ENCODE measurements around the gene SDHAF4. TPM values are rescaled to one million over a fixed set of nuclear protein-coding genes. Genes with fewer than 3 reads are reported as not detected.
A peak's percentile ranks its signal among the peaks of the same experiment; 100 is the strongest.
"Not testable (repeated sequence)": the region's sequence is repeated elsewhere in the genome, so short reads cannot be mapped to it uniquely, and the experiment has no call there.

SDHAF4 gene
- total RNA-seq, 6 experiments from 2014 or later: 2.9 to 5.5 (median 4.5) TPM

- Histone ChIP-seq H3K27me3 (no peaks in the 10 kb centered on the region), H3K27ac (no peak overlapping the region), H3K4me3 (no peak overlapping the region), H3K36me3 (no peaks in the 10 kb centered on the region), H3K4me1 (no peaks in the 10 kb centered on the region), H3K9me3 (no peaks in the 10 kb centered on the region)
- 73% methylated on average over 4 of the region's 4 CpGs for WGBS (ENCODE audit: insufficient coverage, low coverage, low lambda C conversion rate, missing lambda C conversion rate)
- TF ChIP-seq, protein P1, sequence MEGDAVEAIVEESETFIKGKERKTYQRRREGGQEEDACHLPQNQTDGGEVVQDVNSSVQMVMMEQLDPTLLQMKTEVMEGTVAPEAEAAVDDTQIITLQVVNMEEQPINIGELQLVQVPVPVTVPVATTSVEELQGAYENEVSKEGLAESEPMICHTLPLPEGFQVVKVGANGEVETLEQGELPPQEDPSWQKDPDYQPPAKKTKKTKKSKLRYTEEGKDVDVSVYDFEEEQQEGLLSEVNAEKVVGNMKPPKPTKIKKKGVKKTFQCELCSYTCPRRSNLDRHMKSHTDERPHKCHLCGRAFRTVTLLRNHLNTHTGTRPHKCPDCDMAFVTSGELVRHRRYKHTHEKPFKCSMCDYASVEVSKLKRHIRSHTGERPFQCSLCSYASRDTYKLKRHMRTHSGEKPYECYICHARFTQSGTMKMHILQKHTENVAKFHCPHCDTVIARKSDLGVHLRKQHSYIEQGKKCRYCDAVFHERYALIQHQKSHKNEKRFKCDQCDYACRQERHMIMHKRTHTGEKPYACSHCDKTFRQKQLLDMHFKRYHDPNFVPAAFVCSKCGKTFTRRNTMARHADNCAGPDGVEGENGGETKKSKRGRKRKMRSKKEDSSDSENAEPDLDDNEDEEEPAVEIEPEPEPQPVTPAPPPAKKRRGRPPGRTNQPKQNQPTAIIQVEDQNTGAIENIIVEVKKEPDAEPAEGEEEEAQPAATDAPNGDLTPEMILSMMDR (IDR thresholded peaks at IDR 0.05): no peak
- no peak for TF ChIP-seq POLR2A (IDR thresholded peaks at IDR 0.05)
- DNase-seq (no peak), ATAC-seq (no peak)
- intact Hi-C loops (cut with DNase I): no loop called here
Observed at GRCh38 chr6:70599187-70599586, 32.5 kb downstream of the SDHAF4 start.

GRCh38 chr6:70601014-70601413 is 34.3 kb downstream of the SDHAF4 start:
- Histone ChIP-seq H3K9me3 (no peaks in the 10 kb centered on the region), H3K4me3 (no peak overlapping the region), H3K27me3 (no peaks in the 10 kb centered on the region), H3K36me3 (no peaks in the 10 kb centered on the region), H3K4me1 (no peaks in the 10 kb centered on the region), H3K27ac (no peak overlapping the region)
- DNase-seq: no peak
- 0% methylated on average over 1 of the region's 3 CpGs for WGBS (ENCODE audit: insufficient coverage, low coverage, low lambda C conversion rate, missing lambda C conversion rate)
- no peak for TF ChIP-seq POLR2A (IDR thresholded peaks at IDR 0.05)
- TF ChIP-seq, protein P1 (IDR thresholded peaks at IDR 0.05): no peak
- ATAC-seq: no peak
- intact Hi-C loops (cut with DNase I): no loop called here

GRCh38 chr6:70604254-70604653 is 37.5 kb downstream of the SDHAF4 start:
- DNase-seq (no peak), ATAC-seq (no peak)
- no peak overlapping the region for H3K4me3 ChIP-seq
- no peaks in the 10 kb centered on the region for H3K9me3 ChIP-seq
- no peaks in the 10 kb centered on the region for H3K4me1 ChIP-seq
- TF ChIP-seq, protein P1 (IDR thresholded peaks at IDR 0.05): no peak
- TF ChIP-seq POLR2A (IDR thresholded peaks at IDR 0.05): no peak
- no peaks in the 10 kb centered on the region for H3K36me3 ChIP-seq
- intact Hi-C loops (cut with DNase I): no loop called here
- H3K27ac ChIP-seq: no peak overlapping the region
- no peaks in the 10 kb centered on the region for H3K27me3 ChIP-seq
- 83% methylated on average over 2 of the region's 6 CpGs for WGBS (ENCODE audit: insufficient coverage, low coverage, low lambda C conversion rate, missing lambda C conversion rate)

- intact Hi-C loops (cut with DNase I); ATAC-seq: not testable (repeated sequence)
- WGBS (ENCODE audit: insufficient coverage, low coverage, low lambda C conversion rate, missing lambda C conversion rate): 44% methylated on average over 2 of the region's 2 CpGs
Observed at GRCh38 chr6:70607371-70607770, 40.6 kb downstream of the SDHAF4 start.

DNA sequence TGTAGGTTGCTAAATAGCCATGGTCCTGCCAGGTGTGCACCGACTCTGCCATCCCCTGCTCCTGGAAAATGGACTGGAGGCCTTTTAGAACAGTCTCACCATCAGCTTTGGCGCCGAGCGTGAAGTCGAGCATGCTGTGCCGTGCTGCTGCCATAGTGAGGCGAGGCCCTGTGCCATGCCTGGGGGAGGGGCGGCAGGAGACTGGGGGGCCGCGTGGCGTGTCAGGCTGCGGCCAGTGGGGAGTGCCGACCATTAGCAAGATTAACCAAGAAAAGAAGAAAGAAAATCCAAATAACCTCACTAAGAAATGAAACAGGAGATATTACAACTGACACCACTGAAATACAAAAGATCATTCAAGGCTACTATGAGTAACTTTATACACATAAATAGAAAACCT is 42.5 kb downstream of the SDHAF4 start:
- H3K4me1 ChIP-seq; H3K27ac ChIP-seq; H3K9me3 ChIP-seq; H3K27me3 ChIP-seq; H3K36me3 ChIP-seq; intact Hi-C loops (cut with DNase I); H3K4me3 ChIP-seq; DNase-seq; ATAC-seq: not testable (repeated sequence)
- WGBS (ENCODE audit: insufficient coverage, low coverage, low lambda C conversion rate, missing lambda C conversion rate): 59% methylated on average over 3 of the region's 13 CpGs

More at GRCh38 chr6:70607371-70607770, 40.6 kb downstream of the SDHAF4 start:
- not testable (repeated sequence) for H3K36me3 ChIP-seq, H3K4me1 ChIP-seq, DNase-seq, H3K27ac ChIP-seq, H3K27me3 ChIP-seq, H3K9me3 ChIP-seq, H3K4me3 ChIP-seq

- Histone ChIP-seq H3K9me3 (no peaks in the 10 kb centered on the region), H3K27me3 (no peaks in the 10 kb centered on the region), H3K4me1 (no peaks in the 10 kb centered on the region), H3K27ac (no peak overlapping the region), H3K36me3 (no peaks in the 10 kb centered on the region), H3K4me3 (no peak overlapping the region)
- TF ChIP-seq, protein P1 (IDR thresholded peaks at IDR 0.05): no peak
- no peak for TF ChIP-seq POLR2A (IDR thresholded peaks at IDR 0.05)
- DNase-seq (peak; percentile 29 to 67 (median 61)), ATAC-seq (peak; percentile 42 to 74 (median 66))
- 45% methylated on average over 3 of the region's 3 CpGs for WGBS (ENCODE audit: insufficient coverage, low coverage, low lambda C conversion rate, missing lambda C conversion rate)
- intact Hi-C loops (cut with DNase I): no loop called here
Observed at GRCh38 chr6:70616728-70617260, 50.1 kb downstream of the SDHAF4 start.
